Measurements from ENCODE around the gene CFAP68.

The CFAP68 gene, protein sequence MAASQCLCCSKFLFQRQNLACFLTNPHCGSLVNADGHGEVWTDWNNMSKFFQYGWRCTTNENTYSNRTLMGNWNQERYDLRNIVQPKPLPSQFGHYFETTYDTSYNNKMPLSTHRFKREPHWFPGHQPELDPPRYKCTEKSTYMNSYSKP
- 9.1 to 13.2 (median 10.9) reads per million in 3 donors for total RNA-seq

DNA sequence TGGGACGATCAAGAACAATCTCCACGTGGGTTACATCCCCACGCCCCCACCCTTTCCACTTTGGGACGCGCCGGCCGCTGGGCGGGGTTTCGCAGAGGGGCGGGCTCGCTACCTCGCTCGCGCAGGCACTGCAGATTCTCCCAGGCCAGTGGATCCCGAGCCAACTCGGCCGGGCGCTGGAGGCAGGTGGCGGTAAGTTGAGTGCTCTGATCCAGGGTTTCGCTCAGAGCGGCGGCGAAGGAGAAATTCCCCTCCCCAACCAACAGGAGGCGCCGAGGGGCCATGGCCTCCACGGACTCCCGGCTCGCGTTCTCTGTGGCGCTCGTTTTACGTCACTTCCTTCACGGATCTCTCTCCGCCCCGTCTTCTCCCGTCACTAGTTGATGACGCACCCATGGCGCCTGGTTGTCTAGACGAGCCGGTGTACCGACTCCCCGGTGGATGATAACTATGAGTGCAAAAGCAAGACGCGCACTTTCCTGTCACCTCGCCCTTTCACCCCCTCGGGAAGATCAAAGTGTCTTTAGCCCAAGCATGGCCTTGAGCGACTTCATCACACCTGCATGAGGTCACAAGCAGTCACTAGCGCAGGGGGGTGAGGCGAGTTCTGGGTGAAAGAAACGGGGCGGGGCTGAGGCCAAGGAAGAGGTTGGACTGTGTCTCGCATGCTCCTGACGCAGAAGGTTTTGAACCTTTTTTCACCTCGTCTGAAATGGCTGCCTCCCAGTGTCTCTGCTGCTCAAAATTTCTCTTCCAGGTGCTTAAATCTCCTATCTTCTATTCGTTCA is at the start of gene CFAP68, which contains the start of gene FDXACB1:
TSS of gene CFAP68 (plus strand) at position 693 of the 788 bp plus-strand sequence. CDS start at position 713, 20 bp downstream.
TSS of gene FDXACB1 (minus strand) at position 317 of the 788 bp plus-strand sequence. CDS start at position 284, 33 bp downstream.
- H3K4me1 ChIP-seq (ENCODE audit: control insufficient read depth, insufficient read depth, low read length, poor library complexity, severe bottlenecking): peaks cover 14% of the 10 kb centered on the region
- H3K27me3 ChIP-seq (replicated peaks; ENCODE audit: control insufficient read depth, insufficient read depth, low read length, poor library complexity, severe bottlenecking): no peaks in the 10 kb centered on the region
- H3K4me3 ChIP-seq (ENCODE audit: insufficient read depth, low read depth, low read length, poor library complexity, severe bottlenecking): peak within 1 kb of the TSS; percentile 53
- H3K36me3 ChIP-seq (ENCODE audit: control insufficient read depth, insufficient read depth, low read length): no peaks in the 10 kb centered on the region
- DNase-seq: peak; percentile 94 to 96 (median 95)
- H3K27ac ChIP-seq (ENCODE audit: insufficient read depth, low read length, poor library complexity, severe bottlenecking): peak within 1 kb of the TSS; percentile 96
- no peaks in the 10 kb centered on the region for H3K9me3 ChIP-seq (ENCODE audit: control insufficient read depth, low read length)

GRCh38 chr11:111833524-111833923 is 45.8 kb upstream of the CFAP68 start:
- no peak overlapping the region for H3K27ac ChIP-seq (ENCODE audit: insufficient read depth, low read length, poor library complexity, severe bottlenecking)
- no peak for DNase-seq
- H3K9me3 ChIP-seq (ENCODE audit: control insufficient read depth, low read length): no peaks in the 10 kb centered on the region
- H3K4me1 ChIP-seq (ENCODE audit: control insufficient read depth, insufficient read depth, low read length, poor library complexity, severe bottlenecking): no peaks in the 10 kb centered on the region
- no peak overlapping the region for H3K4me3 ChIP-seq (ENCODE audit: insufficient read depth, low read depth, low read length, poor library complexity, severe bottlenecking)
- no peaks in the 10 kb centered on the region for H3K27me3 ChIP-seq (replicated peaks; ENCODE audit: control insufficient read depth, insufficient read depth, low read length, poor library complexity, severe bottlenecking)
- H3K36me3 ChIP-seq (ENCODE audit: control insufficient read depth, insufficient read depth, low read length): peaks cover 21% of the 10 kb centered on the region

DNA sequence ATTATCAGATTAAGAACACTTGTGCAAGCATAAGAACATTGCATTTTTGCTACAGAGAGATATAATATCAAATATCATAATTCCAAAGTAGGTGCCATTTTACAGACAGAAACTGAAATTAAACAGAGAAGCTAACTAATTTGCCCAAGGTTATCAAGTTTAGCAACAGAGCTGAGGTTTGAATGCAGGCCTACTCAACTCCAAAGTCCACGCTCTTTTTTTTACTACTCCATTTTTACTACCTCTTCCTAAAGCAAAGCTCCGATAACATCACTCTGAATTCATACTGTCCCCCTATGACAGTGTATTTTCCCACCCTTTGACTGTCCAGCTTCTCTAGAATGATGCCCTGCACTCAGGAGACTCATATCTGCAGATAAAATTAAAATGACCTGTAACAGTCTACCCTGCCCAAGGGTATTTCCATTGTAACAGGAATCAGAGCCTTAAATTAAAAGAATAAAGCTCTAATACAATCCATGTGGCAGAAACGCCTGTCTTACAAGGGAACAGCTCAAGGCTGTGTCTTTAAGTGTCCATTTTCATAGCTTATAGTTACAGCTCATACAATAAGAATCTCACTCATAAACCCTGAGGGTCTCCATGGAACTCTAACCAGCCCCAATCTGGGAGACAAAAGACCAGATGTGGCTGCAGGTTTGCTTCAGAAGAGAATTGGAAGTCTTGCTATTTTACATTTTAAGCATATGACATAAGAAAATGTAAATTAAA is 44.7 kb upstream of the CFAP68 start:
- no peaks in the 10 kb centered on the region for H3K4me1 ChIP-seq (ENCODE audit: control insufficient read depth, insufficient read depth, low read length, poor library complexity, severe bottlenecking)
- no peak overlapping the region for H3K4me3 ChIP-seq (ENCODE audit: insufficient read depth, low read depth, low read length, poor library complexity, severe bottlenecking)
- no peaks in the 10 kb centered on the region for H3K27me3 ChIP-seq (replicated peaks; ENCODE audit: control insufficient read depth, insufficient read depth, low read length, poor library complexity, severe bottlenecking)
- no peaks in the 10 kb centered on the region for H3K9me3 ChIP-seq (ENCODE audit: control insufficient read depth, low read length)
- no peak overlapping the region for H3K27ac ChIP-seq (ENCODE audit: insufficient read depth, low read length, poor library complexity, severe bottlenecking)
- H3K36me3 ChIP-seq (ENCODE audit: control insufficient read depth, insufficient read depth, low read length): peaks cover 21% of the 10 kb centered on the region
- no peak for DNase-seq

DNA sequence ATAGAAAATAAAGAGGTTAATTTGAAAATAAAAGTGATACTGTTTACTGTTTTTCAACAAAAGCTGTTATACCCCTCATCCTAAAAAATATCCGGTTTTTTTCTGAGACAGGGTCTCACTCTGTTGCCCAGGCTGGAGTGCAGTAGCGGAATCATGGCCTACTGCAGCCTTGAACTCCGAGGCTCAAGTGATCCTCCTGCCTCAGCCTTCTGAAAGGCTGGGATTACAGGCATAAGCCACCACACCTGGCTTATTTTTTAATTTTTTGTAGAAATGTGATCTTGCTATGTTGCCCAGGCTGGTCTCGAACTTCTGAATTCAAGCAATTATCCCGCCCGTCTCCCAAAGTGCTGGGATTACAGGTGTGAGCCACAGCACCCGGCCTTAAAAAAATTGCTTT is 43.7 kb upstream of the CFAP68 start:
- no peak overlapping the region for H3K4me3 ChIP-seq (ENCODE audit: insufficient read depth, low read depth, low read length, poor library complexity, severe bottlenecking)
- peaks cover 25% of the 10 kb centered on the region for H3K36me3 ChIP-seq (ENCODE audit: control insufficient read depth, insufficient read depth, low read length)
- H3K4me1 ChIP-seq (ENCODE audit: control insufficient read depth, insufficient read depth, low read length, poor library complexity, severe bottlenecking): no peaks in the 10 kb centered on the region
- no peaks in the 10 kb centered on the region for H3K27me3 ChIP-seq (replicated peaks; ENCODE audit: control insufficient read depth, insufficient read depth, low read length, poor library complexity, severe bottlenecking)
- DNase-seq: no peak
- H3K27ac ChIP-seq (ENCODE audit: insufficient read depth, low read length, poor library complexity, severe bottlenecking): no peak overlapping the region
- H3K9me3 ChIP-seq (ENCODE audit: control insufficient read depth, low read length): no peaks in the 10 kb centered on the region

GRCh38 chr11:111836162-111836561 is 43.2 kb upstream of the CFAP68 start:
- peaks cover 21% of the 10 kb centered on the region for H3K36me3 ChIP-seq (ENCODE audit: control insufficient read depth, insufficient read depth, low read length)

DNA sequence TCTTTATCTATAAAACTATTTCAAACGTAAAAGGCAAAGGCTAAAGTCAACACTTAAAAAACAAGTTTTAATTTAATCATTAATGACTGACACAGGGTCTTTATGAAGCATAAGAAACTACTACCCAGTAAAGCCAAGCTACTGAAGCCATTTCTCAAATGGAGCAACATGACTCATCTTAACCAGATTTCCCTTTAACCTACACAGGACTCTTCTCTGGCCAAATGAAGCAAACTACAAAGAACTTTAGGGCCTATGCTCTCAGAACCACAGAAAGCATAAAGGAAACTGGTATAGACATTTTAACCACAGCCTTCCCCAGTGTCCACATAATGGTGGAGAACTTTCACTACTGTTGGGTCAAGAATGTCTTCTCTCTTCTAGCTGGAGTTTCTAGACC is 42.6 kb upstream of the CFAP68 start:
- peaks cover 19% of the 10 kb centered on the region for H3K36me3 ChIP-seq (ENCODE audit: control insufficient read depth, insufficient read depth, low read length)
- H3K27ac ChIP-seq (ENCODE audit: insufficient read depth, low read length, poor library complexity, severe bottlenecking): no peak overlapping the region
- H3K4me3 ChIP-seq (ENCODE audit: insufficient read depth, low read depth, low read length, poor library complexity, severe bottlenecking): no peak overlapping the region
- no peaks in the 10 kb centered on the region for H3K27me3 ChIP-seq (replicated peaks; ENCODE audit: control insufficient read depth, insufficient read depth, low read length, poor library complexity, severe bottlenecking)
- DNase-seq: no peak
- H3K4me1 ChIP-seq (ENCODE audit: control insufficient read depth, insufficient read depth, low read length, poor library complexity, severe bottlenecking): no peaks in the 10 kb centered on the region
- no peaks in the 10 kb centered on the region for H3K9me3 ChIP-seq (ENCODE audit: control insufficient read depth, low read length)

More at GRCh38 chr11:111836162-111836561, 43.2 kb upstream of the CFAP68 start:
- no peaks in the 10 kb centered on the region for H3K27me3 ChIP-seq (replicated peaks; ENCODE audit: control insufficient read depth, insufficient read depth, low read length, poor library complexity, severe bottlenecking)
- H3K4me1 ChIP-seq (ENCODE audit: control insufficient read depth, insufficient read depth, low read length, poor library complexity, severe bottlenecking): no peaks in the 10 kb centered on the region
- DNase-seq: no peak
- no peak overlapping the region for H3K27ac ChIP-seq (ENCODE audit: insufficient read depth, low read length, poor library complexity, severe bottlenecking)
- H3K4me3 ChIP-seq (ENCODE audit: insufficient read depth, low read depth, low read length, poor library complexity, severe bottlenecking): no peak overlapping the region
- no peaks in the 10 kb centered on the region for H3K9me3 ChIP-seq (ENCODE audit: control insufficient read depth, low read length)

DNA sequence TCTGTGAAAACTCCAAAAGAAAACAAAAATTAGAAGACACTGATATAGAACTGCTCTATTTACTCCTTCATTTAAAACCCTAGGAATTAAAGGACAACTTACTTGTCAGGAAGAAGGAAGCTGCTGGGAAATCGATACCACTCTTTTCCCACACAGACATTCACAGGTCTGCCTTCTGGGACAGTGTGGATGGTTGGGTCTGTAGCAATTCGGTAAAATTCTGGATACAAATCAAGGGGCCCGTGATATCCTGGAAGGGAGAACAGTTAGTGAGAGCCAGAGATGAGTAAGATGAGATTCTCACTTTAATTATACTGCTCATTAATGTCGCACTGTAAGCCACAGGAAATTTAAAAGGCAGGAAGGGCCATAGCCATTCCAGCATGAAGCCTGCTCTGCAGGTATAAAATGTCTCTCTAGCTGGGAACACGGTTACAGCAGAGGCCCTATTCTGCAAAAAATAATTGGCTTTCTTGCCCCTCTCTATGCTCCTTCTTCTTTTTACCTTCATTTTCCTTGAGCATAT is 41.9 kb upstream of the CFAP68 start:
- H3K27me3 ChIP-seq (replicated peaks; ENCODE audit: control insufficient read depth, insufficient read depth, low read length, poor library complexity, severe bottlenecking): no peaks in the 10 kb centered on the region
- no peak overlapping the region for H3K27ac ChIP-seq (ENCODE audit: insufficient read depth, low read length, poor library complexity, severe bottlenecking)
- no peak overlapping the region for H3K4me3 ChIP-seq (ENCODE audit: insufficient read depth, low read depth, low read length, poor library complexity, severe bottlenecking)
- H3K36me3 ChIP-seq (ENCODE audit: control insufficient read depth, insufficient read depth, low read length): peaks cover 19% of the 10 kb centered on the region
- no peak for DNase-seq
- no peaks in the 10 kb centered on the region for H3K9me3 ChIP-seq (ENCODE audit: control insufficient read depth, low read length)
- no peaks in the 10 kb centered on the region for H3K4me1 ChIP-seq (ENCODE audit: control insufficient read depth, insufficient read depth, low read length, poor library complexity, severe bottlenecking)

DNA sequence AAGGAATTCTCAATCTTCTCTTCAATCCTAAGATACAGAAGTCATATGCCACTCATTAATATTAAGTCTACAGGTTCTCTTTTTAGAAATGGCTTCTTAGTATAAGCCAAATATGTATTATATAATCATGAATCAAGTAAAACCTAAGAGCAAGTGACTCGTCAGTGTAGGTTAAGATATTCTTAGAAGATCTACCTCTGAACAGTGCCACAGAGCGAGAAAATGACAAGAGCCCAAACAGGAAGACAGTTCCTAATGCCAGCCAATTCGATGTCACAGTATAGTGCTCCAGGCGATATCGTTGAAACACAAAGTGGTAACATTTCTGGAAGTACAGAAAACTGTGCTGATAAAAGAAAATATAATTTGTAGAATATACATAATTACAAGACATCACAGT is 41.3 kb upstream of the CFAP68 start:
- Histone ChIP-seq H3K9me3 (ENCODE audit: control insufficient read depth, low read length) (no peaks in the 10 kb centered on the region), H3K27me3 (replicated peaks; ENCODE audit: control insufficient read depth, insufficient read depth, low read length, poor library complexity, severe bottlenecking) (no peaks in the 10 kb centered on the region), H3K27ac (ENCODE audit: insufficient read depth, low read length, poor library complexity, severe bottlenecking) (no peak overlapping the region), H3K36me3 (ENCODE audit: control insufficient read depth, insufficient read depth, low read length) (peaks cover 19% of the 10 kb centered on the region), H3K4me3 (ENCODE audit: insufficient read depth, low read depth, low read length, poor library complexity, severe bottlenecking) (no peak overlapping the region), H3K4me1 (ENCODE audit: control insufficient read depth, insufficient read depth, low read length, poor library complexity, severe bottlenecking) (no peaks in the 10 kb centered on the region)
- DNase-seq: no peak

- H3K4me1 ChIP-seq (ENCODE audit: control insufficient read depth, insufficient read depth, low read length, poor library complexity, severe bottlenecking): no peaks in the 10 kb centered on the region
- H3K36me3 ChIP-seq (ENCODE audit: control insufficient read depth, insufficient read depth, low read length): peaks cover 33% of the 10 kb centered on the region
- H3K27ac ChIP-seq (ENCODE audit: insufficient read depth, low read length, poor library complexity, severe bottlenecking): no peak overlapping the region
- no peaks in the 10 kb centered on the region for H3K9me3 ChIP-seq (ENCODE audit: control insufficient read depth, low read length)
- no peak overlapping the region for H3K4me3 ChIP-seq (ENCODE audit: insufficient read depth, low read depth, low read length, poor library complexity, severe bottlenecking)
- H3K27me3 ChIP-seq (replicated peaks; ENCODE audit: control insufficient read depth, insufficient read depth, low read length, poor library complexity, severe bottlenecking): no peaks in the 10 kb centered on the region
- no peak for DNase-seq
Measured at GRCh38 chr11:111840143-111840542, 39.2 kb upstream of the CFAP68 start.

Data from effector memory CD4-positive, alpha-beta T cell (primary cell).